Sigmoid colon (tissue), 4 donors: Measurements from ENCODE around the gene SWSAP1.

Experiments
- CTCF ChIP-seq, 4 experiments: fragments of 450-650 bp in 3 of 4; fragments of 200-600 bp in 1 of 4; IDR thresholded peaks; one replicate each; pipeline ENCODE4 v1.5.1; 2016 to 2019; ENCODE audit warnings: antibody characterized with exemption in 4 of 4, mild to moderate bottlenecking in 3 of 4, moderate library complexity in 2 of 4
- EP300 ChIP-seq, 4 donors: sonication (generic); formaldehyde crosslinking; IDR thresholded peaks; one replicate each; pipeline ENCODE4 v1.6.1; 2017; ENCODE audit warnings: antibody characterized with exemption in 4 of 4

GRCh38 chr19:11363881-11364280 lies 10.6 kb upstream of the SWSAP1 start:
- TF ChIP-seq CTCF (IDR thresholded peaks at IDR 0.05) (no peak), EP300 (IDR thresholded peaks at IDR 0.05) (no peak)
